GM18870 (cell line): ENCODE measurements around the gene DPP4.
A peak's percentile ranks its signal among the peaks of the same experiment; 100 is the strongest.

ENCODE experiments used
- ATAC-seq: cut with Tn5 transposase; IDR thresholded peaks from one replicate; pipeline ENCODE4 v1.9.1; 2021; ENCODE audit warnings: moderate library complexity; ENCODE audit not compliant: unreplicated experiment

The DPP4 gene

DNA sequence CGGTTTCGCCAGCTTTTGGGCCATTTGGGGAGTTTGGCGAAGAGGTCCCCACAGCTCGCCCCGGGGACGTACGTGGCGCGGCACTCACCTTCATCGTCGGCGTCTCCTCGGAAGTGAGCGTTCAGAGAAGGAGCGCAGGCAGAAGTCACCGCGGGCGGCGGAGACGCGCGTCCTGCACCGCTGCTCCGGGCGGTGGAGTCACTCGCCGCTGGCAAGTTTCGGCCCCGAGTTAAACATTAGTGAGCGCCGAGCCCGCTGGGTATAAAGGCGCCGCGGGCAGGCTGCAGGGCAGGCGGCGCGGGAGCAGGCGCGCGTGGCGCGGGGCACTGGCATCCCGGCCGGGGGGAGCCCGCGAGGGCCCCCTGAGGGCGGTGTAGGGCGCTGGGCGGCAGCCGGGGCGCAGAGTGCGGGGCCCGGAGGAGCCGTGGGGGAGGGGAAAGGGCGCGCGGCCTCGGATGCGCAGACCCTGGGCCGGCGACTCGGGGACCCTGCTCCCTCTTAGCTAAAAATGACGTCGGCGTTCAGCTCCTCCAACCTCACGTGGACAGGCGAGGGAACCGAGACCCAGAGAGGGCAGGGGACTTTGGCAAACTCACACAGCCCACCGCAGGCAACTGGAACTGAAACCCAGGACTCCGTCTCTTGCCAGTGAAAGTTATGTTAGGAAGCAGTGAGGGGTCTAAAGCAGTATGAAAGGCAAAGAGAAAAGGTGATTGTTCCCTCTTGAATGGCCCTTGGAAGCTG, at the start of gene DPP4:
DPP4 (minus strand) TSS at position 328 of the 744 bp plus-strand sequence; CDS start at position 94, 234 bp downstream.
- ATAC-seq = peak; percentile 87

GRCh38 chr2:162118166-162119031, 44.4 kb upstream of the DPP4 start:
- ATAC-seq = no peak

GRCh38 chr2:162116352-162116751, 42.3 kb upstream of the DPP4 start:
- no peak for ATAC-seq

DNA sequence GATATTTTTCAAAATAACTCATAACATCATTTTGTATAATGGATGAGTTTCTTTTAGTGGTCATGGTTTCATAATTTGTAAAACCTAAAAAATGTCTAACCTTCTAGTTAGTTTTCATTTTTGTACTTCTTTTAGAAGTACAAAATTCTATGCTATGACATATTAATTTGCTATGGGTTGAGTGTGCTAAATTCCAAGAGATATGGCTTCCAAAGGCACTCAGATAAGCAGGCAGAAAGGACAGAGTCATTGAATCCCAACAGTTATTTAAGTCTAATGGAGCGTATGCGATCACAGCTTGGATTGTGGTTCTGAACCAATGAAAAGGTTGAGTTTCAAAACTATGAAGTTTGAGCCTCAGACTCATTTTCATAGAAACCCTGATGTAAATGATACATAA, 41.1 kb upstream of the DPP4 start:
- no peak for ATAC-seq

DNA sequence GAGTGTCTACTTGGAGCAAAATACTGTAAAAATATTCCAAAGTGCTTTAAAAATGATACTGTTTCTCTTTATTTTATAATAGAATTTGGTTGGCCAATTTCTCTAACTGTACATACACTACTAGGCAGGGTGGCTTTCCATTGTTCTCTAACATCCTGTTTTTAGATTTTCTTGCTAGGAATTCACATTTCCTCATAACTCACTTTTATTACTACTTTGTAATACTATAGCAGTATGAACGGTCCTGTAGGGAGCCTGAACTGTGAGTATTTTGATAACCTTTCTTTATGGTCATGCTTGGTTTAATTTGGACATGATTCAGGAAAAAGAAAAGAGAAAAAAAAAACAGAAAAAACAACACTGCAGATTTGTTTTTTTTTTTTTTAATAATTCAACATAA, 40.3 kb upstream of the DPP4 start:
- no peak for ATAC-seq

GRCh38 chr2:162113776-162114168, 39.8 kb upstream of the DPP4 start:
- ATAC-seq = no peak

DNA sequence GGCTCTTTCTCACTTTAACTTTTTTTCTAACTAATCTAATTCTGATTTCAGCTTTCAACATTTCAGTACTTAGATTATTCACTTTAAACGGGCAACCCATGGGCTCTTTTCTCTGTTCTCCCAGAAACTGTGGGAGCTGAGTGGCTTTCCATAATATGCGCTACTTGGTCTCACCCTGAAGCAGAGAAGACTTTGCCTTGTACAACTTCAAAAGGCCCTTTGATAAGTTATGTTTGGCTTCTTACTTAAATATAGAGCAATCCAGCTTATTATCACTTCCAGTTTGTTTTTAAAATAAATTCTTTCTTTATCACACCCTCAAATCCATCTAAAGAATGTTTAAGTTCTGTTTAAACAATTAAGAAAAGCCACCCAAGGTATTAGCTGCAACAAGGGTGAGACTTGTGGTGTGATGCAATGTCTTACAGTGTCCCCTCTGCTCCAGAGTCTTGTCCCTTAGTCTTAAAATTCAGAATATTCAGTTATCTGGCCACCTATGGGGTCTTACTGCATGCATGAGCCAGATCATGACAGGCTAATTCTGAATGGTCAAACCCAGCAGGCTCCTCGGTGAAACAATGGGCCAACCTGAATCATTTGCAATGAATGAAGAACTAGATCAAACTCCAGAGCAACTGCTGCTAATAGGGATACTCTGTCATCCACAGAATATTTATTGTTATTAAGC, 39.2 kb upstream of the DPP4 start:
- ATAC-seq = no peak

- no peak for ATAC-seq
Observed at GRCh38 chr2:162111958-162112850, 38.2 kb upstream of the DPP4 start.

DNA sequence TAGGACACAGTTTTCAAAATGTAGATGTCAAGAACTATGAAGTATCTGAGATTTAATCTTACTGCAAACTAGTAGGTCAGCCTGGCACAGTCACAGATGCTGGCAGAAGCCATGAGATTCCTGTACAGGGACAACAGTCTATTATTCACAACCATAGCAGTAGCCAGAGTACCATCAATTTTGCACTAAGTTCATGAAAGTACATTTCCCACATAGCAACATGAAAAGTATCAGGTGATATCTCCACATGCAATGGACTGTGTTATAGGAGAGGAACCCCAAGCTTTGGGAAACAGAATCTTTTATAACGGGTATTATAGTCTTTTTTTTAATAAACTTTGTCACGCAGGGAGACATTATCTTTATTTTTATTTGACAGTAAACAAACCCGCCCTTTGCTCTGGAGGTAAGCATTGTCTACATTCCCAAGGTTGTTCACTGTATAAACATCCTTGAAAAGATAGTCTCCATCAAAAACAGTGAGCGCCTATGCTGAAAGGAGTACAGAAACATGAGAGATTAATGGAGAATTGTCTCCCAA, 33.4 kb upstream of the DPP4 start:
- ATAC-seq = no peak

DNA sequence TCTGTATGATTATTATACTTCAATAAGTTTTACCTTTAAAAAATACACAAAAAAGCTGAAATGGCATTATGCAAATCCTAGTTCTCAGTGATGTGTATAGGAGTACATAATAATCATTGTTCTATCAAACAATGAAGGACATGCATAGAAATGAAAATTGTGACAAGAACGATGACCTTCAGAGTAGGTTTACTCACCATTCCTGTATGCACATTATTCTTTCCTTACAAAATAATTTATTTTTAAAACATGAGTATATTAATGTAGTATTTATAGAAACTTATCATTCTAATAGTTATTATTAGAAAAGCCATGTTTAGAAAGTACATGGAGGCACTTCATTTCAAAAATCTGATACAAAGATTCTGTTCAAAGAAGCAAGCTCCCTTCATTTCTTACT, 32.7 kb upstream of the DPP4 start:
- ATAC-seq = no peak

- ATAC-seq = no peak
Observed at GRCh38 chr2:162106146-162106551, 32.1 kb upstream of the DPP4 start.

DNA sequence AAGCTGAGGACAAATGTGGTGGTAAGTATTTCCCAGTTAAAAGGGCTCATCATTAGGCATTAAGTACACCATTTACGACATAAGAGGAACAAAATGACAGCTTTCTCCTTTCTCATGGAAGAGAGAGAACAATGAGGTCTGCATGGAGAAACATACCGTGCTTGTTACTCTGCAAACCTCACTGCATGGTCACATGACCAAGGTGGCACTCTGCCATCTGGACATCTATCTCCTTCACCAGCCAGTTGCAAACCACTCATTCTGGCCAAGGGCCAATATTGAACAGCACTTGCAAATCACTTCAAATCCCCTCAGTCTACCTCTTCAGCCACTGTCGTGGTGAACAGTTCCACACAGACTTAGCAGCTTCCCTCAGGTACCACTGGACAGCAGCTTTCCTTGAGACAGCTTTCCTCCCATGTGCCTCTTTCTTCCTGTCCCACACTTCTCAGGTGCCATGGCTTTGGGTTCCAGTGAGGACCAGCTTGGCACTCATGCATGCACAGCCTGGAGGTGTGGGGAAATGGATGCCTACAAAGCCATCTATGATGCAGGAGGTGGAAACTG, 29.5 kb upstream of the DPP4 start:
- ATAC-seq = no peak

- ATAC-seq = no peak
Observed at GRCh38 chr2:162100579-162100978, 26.6 kb upstream of the DPP4 start.

- no peak for ATAC-seq
Observed at GRCh38 chr2:162099836-162100235, 25.8 kb upstream of the DPP4 start.

- no peak for ATAC-seq
Observed at GRCh38 chr2:162092658-162093556, 18.9 kb upstream of the DPP4 start.

GRCh38 chr2:162092008-162092390, 18.0 kb upstream of the DPP4 start:
- no peak for ATAC-seq

DNA sequence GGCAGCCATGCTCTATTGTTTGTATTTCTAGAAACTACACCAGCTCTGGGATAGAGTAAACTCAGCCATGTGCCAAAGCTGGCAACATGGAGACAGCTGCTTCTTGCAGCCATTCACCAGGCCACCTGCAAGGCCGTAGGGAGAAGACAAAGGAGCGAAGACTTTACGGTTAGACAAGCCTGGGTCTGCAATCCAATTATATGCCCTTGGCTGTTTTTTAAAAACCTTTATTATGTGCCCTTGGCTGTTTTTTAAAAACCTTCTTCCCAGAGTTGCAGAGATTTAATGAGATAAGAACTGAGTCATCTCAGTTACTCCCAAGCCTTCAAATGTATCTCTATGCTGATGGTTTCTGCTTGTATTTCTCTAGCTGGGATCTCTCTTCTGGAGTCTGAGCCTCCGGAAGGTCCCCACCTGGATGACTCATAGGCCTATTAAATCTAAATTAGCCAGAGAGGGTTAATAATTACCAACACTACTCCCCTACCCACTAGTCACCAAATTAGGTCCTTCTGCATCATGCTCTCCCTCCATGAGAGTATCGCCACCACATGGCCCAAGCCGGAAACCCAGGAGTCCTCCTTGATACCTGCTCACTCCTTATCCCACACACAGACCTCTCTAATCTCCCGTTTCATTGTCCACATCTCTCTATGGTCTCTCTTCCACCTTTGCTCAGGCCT, 17.5 kb upstream of the DPP4 start:
- no peak for ATAC-seq

- ATAC-seq = no peak
Observed at GRCh38 chr2:162090109-162090508, 16.1 kb upstream of the DPP4 start.
